ENCODE data around the gene THRA. TPM values are rescaled to one million over a fixed set of nuclear protein-coding genes. Genes with fewer than 3 reads are reported as not detected.

Gene THRA
- total RNA-seq, 4 donors from 2014 or later = 19.7 to 124 (median 63.1) TPM

- peak overlapping the region; percentile 90 to 99 for H3K27ac ChIP-seq
- DNase-seq = peak; percentile 69 to 72
- H3K9me3 ChIP-seq = no peaks in the 10 kb centered on the region
- no peaks in the 10 kb centered on the region for H3K36me3 ChIP-seq
- intact Hi-C loops (cut with DNase I; ENCODE audit: low total_unique reads) = no loop called here
- no peaks in the 10 kb centered on the region for H3K27me3 ChIP-seq
- no peak overlapping the region for H3K4me3 ChIP-seq
- TF ChIP-seq CTCF (IDR thresholded peaks at IDR 0.05) (no peak), POLR2A (IDR thresholded peaks at IDR 0.05) (no peak)
- H3K4me1 ChIP-seq = peaks cover 16 to 27% of the 10 kb centered on the region in 2 donors
Observed at GRCh38 chr17:40090237-40091119, 27.7 kb downstream of the THRA start.

- intact Hi-C loops (cut with DNase I; ENCODE audit: low total_unique reads) = no loop called here
- Histone ChIP-seq H3K27ac (peak overlapping the region; percentile 90 to 99), H3K4me3 (no peak overlapping the region), H3K4me1 (peaks cover 29 to 41% of the 10 kb centered on the region in 2 donors), H3K9me3 (no peaks in the 10 kb centered on the region), H3K36me3 (no peaks in the 10 kb centered on the region), H3K27me3 (no peaks in the 10 kb centered on the region)
- TF ChIP-seq POLR2A (IDR thresholded peaks at IDR 0.05) = no peak
- no peak for TF ChIP-seq CTCF (IDR thresholded peaks at IDR 0.05)
- DNase-seq = peak; percentile 57 to 58
Observed at GRCh38 chr17:40091691-40092397, 29.1 kb downstream of the THRA start.

- Histone ChIP-seq H3K27ac (peak overlapping the region; percentile 90 to 99), H3K27me3 (no peaks in the 10 kb centered on the region), H3K36me3 (no peaks in the 10 kb centered on the region), H3K4me3 (no peak overlapping the region), H3K4me1 (peaks cover 33 to 48% of the 10 kb centered on the region in 2 donors), H3K9me3 (no peaks in the 10 kb centered on the region)
- intact Hi-C loops (cut with DNase I; ENCODE audit: low total_unique reads) = no loop called here
- TF ChIP-seq POLR2A (IDR thresholded peaks at IDR 0.05) = no peak
- no peak for TF ChIP-seq CTCF (IDR thresholded peaks at IDR 0.05)
- DNase-seq = peak; percentile 51 to 61
Observed at GRCh38 chr17:40092581-40092980, 29.8 kb downstream of the THRA start.

GRCh38 chr17:40093005-40093579 is 30.3 kb downstream of the THRA start:
- Histone ChIP-seq H3K9me3 (no peaks in the 10 kb centered on the region), H3K36me3 (no peaks in the 10 kb centered on the region), H3K4me1 (peaks cover 38 to 53% of the 10 kb centered on the region in 2 donors), H3K27me3 (no peaks in the 10 kb centered on the region), H3K4me3 (no peak overlapping the region), H3K27ac (peak overlapping the region; percentile 90 to 99)
- peak in 1 of 2 donors; percentile 42 for DNase-seq
- intact Hi-C loops (cut with DNase I; ENCODE audit: low total_unique reads) = no loop called here
- no peak for TF ChIP-seq CTCF (IDR thresholded peaks at IDR 0.05)
- TF ChIP-seq POLR2A (IDR thresholded peaks at IDR 0.05) = peak in 1 of 2 donors; percentile 11
